Measurements from ENCODE around the gene TIGD1.
A peak's percentile ranks its signal among the peaks of the same experiment; 100 is the strongest.

Gene TIGD1

GRCh38 chr2:232580648-232580981 is 30.3 kb upstream of the TIGD1 start:
- no peak for TF ChIP-seq CTCF (IDR thresholded peaks at IDR 0.05; ENCODE audit: low read depth, low read length)
- no peak for DNase-seq (ENCODE audit: low read depth, low spot score)
- in situ Hi-C loops (cut with HindIII; ENCODE audit: low sequenced_read_pairs) = no loop called here
- H3K4me3 ChIP-seq (ENCODE audit: low read depth, low read length) = no peak overlapping the region

GRCh38 chr2:232578626-232579025 is 28.3 kb upstream of the TIGD1 start:
- in situ Hi-C loops (cut with HindIII; ENCODE audit: low sequenced_read_pairs) = no loop called here
- no peak overlapping the region for H3K4me3 ChIP-seq (ENCODE audit: low read depth, low read length)
- TF ChIP-seq CTCF (IDR thresholded peaks at IDR 0.05; ENCODE audit: low read depth, low read length) = no peak
- no peak for DNase-seq (ENCODE audit: low read depth, low spot score)

GRCh38 chr2:232577841-232578240 is 27.5 kb upstream of the TIGD1 start:
- DNase-seq (ENCODE audit: low read depth, low spot score) = no peak
- TF ChIP-seq CTCF (IDR thresholded peaks at IDR 0.05; ENCODE audit: low read depth, low read length) = no peak
- no peak overlapping the region for H3K4me3 ChIP-seq (ENCODE audit: low read depth, low read length)
- in situ Hi-C loops (cut with HindIII; ENCODE audit: low sequenced_read_pairs) = no loop called here

- H3K4me3 ChIP-seq (ENCODE audit: low read depth, low read length) = no peak overlapping the region
- in situ Hi-C loops (cut with HindIII; ENCODE audit: low sequenced_read_pairs) = no loop called here
- DNase-seq (ENCODE audit: low read depth, low spot score) = peak; percentile 59
- no peak for TF ChIP-seq CTCF (IDR thresholded peaks at IDR 0.05; ENCODE audit: low read depth, low read length)
Observed at GRCh38 chr2:232576995-232577394, 26.6 kb upstream of the TIGD1 start.

- no peak overlapping the region for H3K4me3 ChIP-seq (ENCODE audit: low read depth, low read length)
- DNase-seq (ENCODE audit: low read depth, low spot score) = no peak
- in situ Hi-C loops (cut with HindIII; ENCODE audit: low sequenced_read_pairs) = no loop called here
- no peak for TF ChIP-seq CTCF (IDR thresholded peaks at IDR 0.05; ENCODE audit: low read depth, low read length)
Observed at GRCh38 chr2:232575404-232575746, 25.0 kb upstream of the TIGD1 start.

- DNase-seq (ENCODE audit: low read depth, low spot score) = peak; percentile 12
- no peak for TF ChIP-seq CTCF (IDR thresholded peaks at IDR 0.05; ENCODE audit: low read depth, low read length)
- in situ Hi-C loops (cut with HindIII; ENCODE audit: low sequenced_read_pairs) = no loop called here
- H3K4me3 ChIP-seq (ENCODE audit: low read depth, low read length) = no peak overlapping the region
Observed at GRCh38 chr2:232574674-232575403, 24.5 kb upstream of the TIGD1 start.

Measured in astrocyte of the spinal cord (primary cell).